HG02588 (cell line): ENCODE measurements around the gene SLC25A18.
A peak's percentile ranks its signal among the peaks of the same experiment; 100 is the strongest.
"Not testable (repeated sequence)": the region's sequence is repeated elsewhere in the genome, so short reads cannot be mapped to it uniquely, and the experiment has no call there.

Source experiments
- ATAC-seq: cut with Tn5 transposase; IDR thresholded peaks from one replicate; pipeline ENCODE4 v1.9.1; 2021; ENCODE audit warnings: mild to moderate bottlenecking, moderate library complexity; ENCODE audit not compliant: unreplicated experiment

The SLC25A18 gene

DNA sequence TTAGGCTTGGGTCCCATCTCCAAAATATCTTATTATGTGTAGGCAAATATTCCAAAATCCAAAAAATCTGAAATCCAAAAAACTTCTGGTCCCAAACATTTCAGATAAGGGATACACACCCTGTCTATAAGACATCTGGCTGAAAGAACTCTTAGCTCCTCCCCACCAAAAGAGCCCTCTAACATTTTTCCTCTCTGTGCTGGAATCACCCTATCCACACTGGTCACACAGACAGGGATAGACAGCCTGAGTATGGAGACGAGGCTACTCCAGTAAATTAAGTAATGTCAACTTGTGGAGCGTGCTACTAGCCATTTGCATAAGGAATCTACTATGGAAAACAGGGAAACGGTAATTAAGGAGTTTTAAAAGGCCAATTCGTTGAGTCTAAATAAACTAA lies 40.4 kb downstream of the SLC25A18 start:
- no peak for ATAC-seq

DNA sequence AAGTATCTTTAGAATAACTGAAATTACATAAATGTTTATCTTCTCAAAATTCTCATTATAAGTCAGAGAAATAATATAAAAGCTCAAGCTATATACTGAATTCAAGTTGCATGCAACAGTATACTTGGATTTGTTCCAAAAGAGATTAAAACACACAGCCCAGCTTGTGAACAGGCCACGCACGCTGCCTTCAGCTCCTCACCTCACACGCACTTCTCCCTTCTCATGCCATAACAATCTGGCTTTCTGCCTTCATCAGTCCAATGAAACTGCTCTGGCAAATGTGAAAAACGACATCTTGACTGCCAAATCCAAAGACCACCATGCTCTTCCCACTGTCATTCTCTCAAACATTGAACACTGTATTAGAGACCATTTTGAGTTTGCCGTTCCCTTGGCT lies 43.2 kb downstream of the SLC25A18 start:
- ATAC-seq, result no peak

GRCh38 chr22:17607891-17608521 lies 44.7 kb downstream of the SLC25A18 start:
- no peak for ATAC-seq

DNA sequence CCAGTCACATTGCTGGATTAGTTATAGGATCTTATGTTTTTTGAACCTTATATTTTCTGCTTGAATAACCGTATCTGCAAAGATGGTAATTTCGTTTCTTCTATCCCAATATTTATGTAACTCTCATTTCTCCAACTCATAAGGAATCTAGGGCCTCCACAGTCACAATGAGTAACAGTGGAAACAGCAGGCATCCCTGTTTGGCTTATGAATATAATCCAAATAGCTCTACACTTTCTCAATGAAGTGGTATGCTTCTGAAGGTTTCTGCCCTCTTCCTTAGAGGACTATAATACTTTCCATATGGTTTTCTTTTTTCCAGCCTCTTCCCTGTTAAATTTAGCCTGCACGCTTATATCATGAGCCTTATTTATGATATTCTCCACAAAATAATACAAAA lies 48.8 kb downstream of the SLC25A18 start:
- ATAC-seq, result no peak

DNA sequence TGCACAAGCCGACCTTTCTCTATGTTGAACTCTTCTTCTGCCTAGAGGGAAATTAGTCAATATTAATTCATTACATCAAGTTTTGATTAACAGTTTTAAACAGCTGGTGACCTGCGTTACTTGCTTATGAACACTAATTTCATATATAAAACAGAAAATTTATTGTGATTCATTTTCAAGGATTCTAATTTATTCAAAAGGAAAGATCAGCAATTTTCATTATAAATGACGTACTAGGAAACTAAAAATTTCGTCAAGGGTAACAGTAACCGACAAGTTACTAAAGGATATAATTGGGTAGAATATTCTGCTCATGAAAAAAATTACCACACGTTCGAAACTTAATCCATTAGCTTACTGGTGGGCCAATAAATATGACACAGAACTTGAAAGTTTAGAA lies 50.0 kb downstream of the SLC25A18 start:
- no peak for ATAC-seq

GRCh38 chr22:17627961-17628405 lies 64.7 kb downstream of the SLC25A18 start:
- no peak for ATAC-seq

DNA sequence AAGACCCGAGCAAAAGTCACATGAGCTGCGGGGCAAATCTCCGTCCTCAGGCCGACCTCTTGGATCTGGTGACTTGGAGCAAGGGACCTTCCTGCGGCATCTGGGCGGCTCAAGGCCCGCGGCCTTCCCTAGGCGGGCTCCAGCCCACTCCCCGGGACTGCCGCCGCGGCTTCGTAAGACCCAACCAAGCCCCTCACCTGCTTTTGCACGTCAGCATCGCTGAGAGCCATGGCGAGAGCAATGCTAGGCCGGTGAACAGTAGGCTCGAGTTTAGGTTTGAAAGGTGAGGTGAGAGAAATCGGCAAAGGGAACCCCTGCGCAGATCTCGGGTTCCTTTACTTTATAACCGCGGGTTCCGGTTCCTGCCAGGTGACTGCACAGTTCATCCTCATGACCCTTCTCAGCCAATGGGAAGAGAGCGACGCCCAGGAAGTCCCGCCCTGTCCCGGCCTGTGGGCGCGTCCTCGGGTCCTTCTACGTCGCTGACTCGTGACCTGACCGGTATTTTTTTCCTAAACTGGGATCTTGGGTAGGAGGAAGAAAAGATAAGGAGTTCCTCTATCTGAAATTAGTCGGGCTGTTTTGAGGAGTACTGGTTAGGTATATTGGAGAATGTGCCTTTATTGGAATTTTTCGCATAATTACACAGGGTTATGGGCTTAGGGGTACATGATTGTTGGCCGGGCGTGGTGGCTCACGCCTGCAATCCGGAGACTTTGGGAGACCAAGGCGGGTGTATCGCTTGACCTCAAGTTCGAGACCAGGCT lies 65.3 kb downstream of the SLC25A18 start, which contains the start of gene ATP6V1E1:
TSS of gene ATP6V1E1 (minus strand) at position 344 of the 767 bp plus-strand sequence. CDS start at position 230, 114 bp downstream.
- ATAC-seq, result peak; percentile 99

DNA sequence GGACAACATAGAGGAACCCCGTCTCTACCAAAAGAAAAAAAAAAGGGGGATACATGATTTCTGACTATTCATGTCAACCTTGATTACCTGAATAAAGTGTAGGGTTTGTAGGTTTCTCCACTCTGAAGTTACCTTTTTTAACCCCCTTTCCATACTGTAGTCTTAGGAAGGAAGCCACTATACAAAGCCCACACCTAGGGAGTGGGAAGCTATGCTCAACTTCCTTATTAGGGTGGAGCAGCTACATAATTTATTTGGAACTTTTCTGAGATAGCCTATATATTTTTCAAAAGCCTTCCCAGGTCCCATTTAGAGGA lies 65.8 kb downstream of the SLC25A18 start:
- ATAC-seq, result no peak

DNA sequence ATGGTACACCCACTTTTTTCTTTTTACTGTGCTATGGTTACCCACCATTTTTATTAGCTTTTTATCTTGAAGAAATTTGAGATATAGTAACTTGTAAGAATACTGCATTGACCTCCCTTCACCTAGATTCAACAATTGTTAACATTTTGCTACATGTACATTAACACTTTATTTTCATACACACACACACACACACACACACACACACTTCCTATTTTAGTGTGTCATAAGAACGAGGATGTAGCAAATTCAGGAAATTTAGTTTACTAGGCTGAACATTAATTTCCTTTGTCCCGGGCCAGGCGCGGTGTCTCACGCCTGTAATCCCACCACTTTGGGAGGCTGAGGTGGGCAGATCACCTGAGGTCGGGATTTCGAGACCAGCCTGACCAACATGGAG lies 66.3 kb downstream of the SLC25A18 start:
- no peak for ATAC-seq

DNA sequence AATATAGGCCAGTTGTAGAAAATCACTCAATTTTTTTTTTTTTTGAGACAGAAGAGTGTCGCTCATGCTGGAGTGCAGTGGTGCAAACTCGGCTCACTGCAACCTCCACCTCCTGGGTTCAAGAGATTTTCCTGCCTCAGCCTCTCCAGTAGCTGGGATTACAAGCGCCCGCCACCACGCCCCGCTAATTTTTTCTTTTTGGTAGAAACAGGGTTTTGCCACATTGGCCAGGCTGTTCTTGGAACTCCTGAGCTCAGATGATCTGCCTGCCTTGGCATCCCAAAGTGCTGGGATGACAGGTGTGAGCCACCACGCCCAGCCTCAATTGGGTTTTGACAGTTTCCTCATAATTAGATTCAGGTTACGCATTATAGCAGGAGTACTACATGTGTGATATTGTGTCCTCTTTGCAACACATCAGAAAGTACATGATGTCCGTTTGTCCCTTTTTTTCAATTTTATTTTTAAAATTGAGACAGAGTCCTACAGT lies 67.8 kb downstream of the SLC25A18 start:
- ATAC-seq, result no peak

DNA sequence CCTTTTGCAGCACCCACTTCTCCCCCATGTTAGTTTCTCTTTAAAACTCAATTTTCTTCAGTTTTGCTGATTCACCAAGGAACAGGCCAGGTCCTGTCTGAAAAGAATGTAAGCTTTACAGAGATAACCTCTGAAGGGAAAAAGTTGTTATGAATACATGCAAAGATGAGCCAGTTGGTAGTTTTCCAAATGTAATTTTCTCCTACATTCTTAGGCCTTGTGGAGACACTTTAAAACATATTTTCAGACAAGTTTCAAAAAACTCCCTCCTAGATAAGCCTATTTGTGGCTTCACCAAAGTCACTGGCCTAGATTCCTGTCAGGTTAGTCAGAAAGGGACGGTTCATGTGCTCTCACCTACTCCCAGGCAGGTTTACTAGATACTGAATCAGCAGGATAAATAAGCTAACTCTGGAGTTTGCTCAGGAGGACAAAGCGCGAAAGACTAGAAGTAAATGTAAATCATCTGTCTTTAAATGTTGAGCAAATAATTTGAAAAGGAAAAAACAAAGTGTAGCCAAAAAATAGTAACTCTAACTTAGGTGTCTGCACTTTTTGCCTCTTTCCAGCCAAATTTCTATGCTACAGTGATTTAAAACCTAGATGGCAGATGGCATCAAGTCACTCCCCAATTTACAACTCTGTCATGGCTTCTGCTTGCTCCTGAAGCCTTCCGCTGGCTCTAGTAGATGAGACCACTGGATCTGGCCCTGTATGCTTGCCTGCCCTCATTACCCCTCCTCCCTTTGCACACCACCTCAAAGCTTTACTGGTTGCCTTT lies 70.1 kb downstream of the SLC25A18 start:
- no peak for ATAC-seq

DNA sequence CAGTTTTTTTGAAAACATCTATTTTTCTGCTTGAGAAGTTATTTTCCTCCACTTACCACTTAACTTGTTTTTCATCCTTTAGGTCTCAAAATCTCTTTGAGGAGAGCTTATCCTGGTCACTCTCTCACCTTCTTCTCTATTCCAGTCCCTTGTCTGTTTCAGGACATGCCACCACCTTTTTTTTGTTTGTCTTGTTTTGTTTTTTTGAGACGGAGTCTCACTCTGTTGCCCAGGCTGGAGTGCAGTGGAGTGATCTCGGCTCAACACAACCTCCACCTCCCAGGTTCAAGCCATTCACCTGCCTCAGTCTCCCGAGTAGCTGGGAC lies 70.7 kb downstream of the SLC25A18 start:
- ATAC-seq, result no peak

- ATAC-seq, result no peak
Observed at GRCh38 chr22:17634696-17635095, 71.4 kb downstream of the SLC25A18 start.

- ATAC-seq, result not testable (repeated sequence)
Observed at GRCh38 chr22:17636850-17637249, 73.6 kb downstream of the SLC25A18 start.

- ATAC-seq, result no peak
Observed at GRCh38 chr22:17637490-17638181, 74.3 kb downstream of the SLC25A18 start.

DNA sequence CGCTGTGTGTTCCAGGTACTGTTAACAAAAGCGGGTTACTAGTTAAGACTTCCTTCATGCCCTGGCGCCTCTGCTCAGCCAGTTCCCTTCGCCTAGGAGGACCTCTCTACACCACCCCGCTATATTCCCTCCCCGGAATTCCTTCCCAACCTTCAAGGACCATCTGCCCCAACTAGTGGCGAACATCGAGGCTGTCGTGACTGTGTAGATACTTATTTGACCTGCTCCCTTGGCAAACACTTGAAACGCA lies 74.8 kb downstream of the SLC25A18 start:
- peak; percentile 15 for ATAC-seq

DNA sequence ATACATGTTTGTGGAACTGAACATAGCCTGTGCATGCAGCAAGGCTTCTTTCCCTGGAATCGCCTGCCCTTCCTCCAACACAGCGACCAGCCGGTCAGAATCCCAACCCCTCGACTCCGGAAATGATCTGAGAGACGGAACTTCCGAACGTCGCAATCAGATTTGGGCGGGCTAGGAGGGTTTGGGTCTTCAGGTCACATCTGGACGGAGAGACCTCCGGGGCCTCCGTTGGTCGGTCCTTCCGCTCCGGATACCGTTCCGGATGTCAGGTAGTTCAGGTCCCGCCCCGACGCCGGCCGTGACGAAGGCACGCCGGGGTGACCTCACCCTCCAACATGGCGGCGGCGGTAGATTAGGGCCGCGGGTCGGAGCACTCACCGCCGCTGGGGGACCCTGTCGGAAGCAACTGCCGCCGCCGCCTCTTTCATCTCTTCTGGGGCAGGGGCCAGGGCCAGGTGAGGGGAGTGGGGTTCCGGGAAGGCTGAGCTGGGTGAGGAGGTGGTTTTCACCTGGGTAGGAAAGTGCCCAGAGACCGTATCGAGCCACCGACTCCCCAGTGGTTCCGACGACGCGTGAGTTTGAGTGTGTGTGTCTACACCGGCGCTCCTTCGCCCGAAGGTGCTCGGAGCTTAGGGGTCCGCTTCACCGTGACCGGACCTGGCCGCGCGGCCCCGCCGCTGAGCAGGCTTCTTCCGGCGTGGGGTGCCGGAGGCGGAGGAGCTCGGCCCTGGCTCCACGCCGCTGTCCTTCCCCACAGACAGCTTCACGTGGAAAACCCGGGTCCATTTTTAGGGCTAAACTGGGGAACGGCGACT lies 75.3 kb downstream of the SLC25A18 start, which contains the start of gene BCL2L13:
TSS of gene BCL2L13 (plus strand) at position 326 of the 815 bp plus-strand sequence. CDS start 16,955 bp downstream, outside the sequence.
- ATAC-seq, result peak; percentile 93

DNA sequence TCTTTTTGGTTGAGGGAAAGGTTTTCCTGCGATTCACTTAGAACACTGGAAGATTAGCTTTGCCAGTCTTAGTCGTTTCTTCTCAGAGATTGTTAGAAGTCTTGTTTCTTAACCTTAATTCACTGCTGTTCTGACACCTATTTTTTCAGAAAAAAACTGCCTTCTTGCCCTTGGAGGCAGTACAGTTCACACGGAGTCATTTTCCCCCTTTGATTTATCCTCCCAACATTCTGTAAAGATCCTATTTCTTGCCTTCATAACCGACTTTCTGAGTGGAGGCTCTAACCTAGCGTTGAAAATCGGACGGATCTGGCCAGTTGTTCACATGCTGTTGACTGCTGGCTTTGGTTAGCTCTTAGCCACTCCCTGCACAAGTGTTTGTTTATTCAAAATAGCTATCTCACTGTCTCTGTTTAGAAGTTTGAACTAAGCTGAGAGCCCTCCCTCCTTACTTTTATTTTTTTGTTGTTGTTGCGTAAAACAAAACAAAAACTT lies 76.0 kb downstream of the SLC25A18 start:
- ATAC-seq, result peak; percentile 37
